ENCODE data around the gene NHLH1.

Gene NHLH1

GRCh38 chr1:160344241-160344640, 22.6 kb upstream of the NHLH1 start:
- H3K9ac ChIP-seq: peak overlapping the region; percentile 87; the same call in 1 of the 2 replicates
- peaks cover 32% of the 10 kb centered on the region for H3K4me1 ChIP-seq (ENCODE audit: low read depth, poor library complexity, severe bottlenecking)
- no peaks in the 10 kb centered on the region for H3K27me3 ChIP-seq (ENCODE audit: insufficient read depth, low read depth)
- peak overlapping the region; percentile 91 for H3K4me2 ChIP-seq
- peaks cover 11% of the 10 kb centered on the region; the same call in 1 of the 2 replicates for H3K36me3 ChIP-seq (ENCODE audit: insufficient read depth)
- H3K27ac ChIP-seq: peak overlapping the region; percentile 65; the same call in 1 of the 2 replicates
- H4K20me1 ChIP-seq (ENCODE audit: insufficient read depth): no peaks in the 10 kb centered on the region
- peaks cover 73% of the 10 kb centered on the region for H3K79me2 ChIP-seq (ENCODE audit: insufficient read depth, low read depth)
- no peak for TF ChIP-seq CTCF (conservative IDR thresholded peaks at IDR 0.05; ENCODE audit: low read depth, low read length)
- peak overlapping the region; percentile 99 for H3K4me3 ChIP-seq (IDR thresholded peaks at IDR 0.05; ENCODE audit: insufficient read depth, low read depth, low read length)
- no peak overlapping the region for H2AFZ ChIP-seq (ENCODE audit: low read depth)

GRCh38 chr1:160344936-160345335, 21.9 kb upstream of the NHLH1 start:
- Histone ChIP-seq H3K79me2 (ENCODE audit: insufficient read depth, low read depth) (peaks cover 66% of the 10 kb centered on the region), H3K4me3 (IDR thresholded peaks at IDR 0.05; ENCODE audit: insufficient read depth, low read depth, low read length) (no peak overlapping the region), H3K27me3 (ENCODE audit: insufficient read depth, low read depth) (no peaks in the 10 kb centered on the region), H3K4me2 (peak overlapping the region; percentile 91; the same call in 1 of the 2 replicates), H2AFZ (ENCODE audit: low read depth) (no peak overlapping the region), H3K4me1 (ENCODE audit: low read depth, poor library complexity, severe bottlenecking) (peaks cover 32% of the 10 kb centered on the region), H3K9ac (no peak overlapping the region), H3K36me3 (ENCODE audit: insufficient read depth) (peaks cover 6% of the 10 kb centered on the region; the same call in 1 of the 2 replicates), H3K27ac (no peak overlapping the region), H4K20me1 (ENCODE audit: insufficient read depth) (no peaks in the 10 kb centered on the region)
- no peak for TF ChIP-seq CTCF (conservative IDR thresholded peaks at IDR 0.05; ENCODE audit: low read depth, low read length)

- no peak overlapping the region for H2AFZ ChIP-seq (ENCODE audit: low read depth)
- peaks cover 4% of the 10 kb centered on the region; the same call in 1 of the 2 replicates for H3K36me3 ChIP-seq (ENCODE audit: insufficient read depth)
- H3K4me1 ChIP-seq (ENCODE audit: low read depth, poor library complexity, severe bottlenecking): peaks cover 23% of the 10 kb centered on the region
- no peak overlapping the region for H3K4me2 ChIP-seq
- H3K79me2 ChIP-seq (ENCODE audit: insufficient read depth, low read depth): peaks cover 50% of the 10 kb centered on the region
- no peaks in the 10 kb centered on the region for H4K20me1 ChIP-seq (ENCODE audit: insufficient read depth)
- no peak overlapping the region for H3K27ac ChIP-seq
- TF ChIP-seq CTCF (conservative IDR thresholded peaks at IDR 0.05; ENCODE audit: low read depth, low read length): no peak
- no peak overlapping the region for H3K9ac ChIP-seq
- H3K27me3 ChIP-seq (ENCODE audit: insufficient read depth, low read depth): no peaks in the 10 kb centered on the region
- H3K4me3 ChIP-seq (IDR thresholded peaks at IDR 0.05; ENCODE audit: insufficient read depth, low read depth, low read length): no peak overlapping the region
Observed at GRCh38 chr1:160346463-160346862, 20.4 kb upstream of the NHLH1 start.

GRCh38 chr1:160346958-160347357, 19.9 kb upstream of the NHLH1 start:
- Histone ChIP-seq H3K79me2 (ENCODE audit: insufficient read depth, low read depth) (peaks cover 45% of the 10 kb centered on the region), H3K4me3 (IDR thresholded peaks at IDR 0.05; ENCODE audit: insufficient read depth, low read depth, low read length) (no peak overlapping the region), H3K9ac (no peak overlapping the region), H3K27me3 (ENCODE audit: insufficient read depth, low read depth) (no peaks in the 10 kb centered on the region), H3K4me2 (no peak overlapping the region), H4K20me1 (ENCODE audit: insufficient read depth) (no peaks in the 10 kb centered on the region), H3K27ac (no peak overlapping the region), H2AFZ (ENCODE audit: low read depth) (no peak overlapping the region), H3K4me1 (ENCODE audit: low read depth, poor library complexity, severe bottlenecking) (peaks cover 21% of the 10 kb centered on the region), H3K36me3 (ENCODE audit: insufficient read depth) (peaks cover 4% of the 10 kb centered on the region; the same call in 1 of the 2 replicates)
- TF ChIP-seq CTCF (conservative IDR thresholded peaks at IDR 0.05; ENCODE audit: low read depth, low read length): no peak

Measured in KMS-11 (cell line).